ENCODE data around the gene CFAP77.

The CFAP77 gene

GRCh38 chr9:132520612-132521011, 110.6 kb downstream of the CFAP77 start:
- no peak for DNase-seq

- DNase-seq, result no peak
Observed at GRCh38 chr9:132525308-132526023, 115.5 kb downstream of the CFAP77 start.

GRCh38 chr9:132531195-132531594, 121.2 kb downstream of the CFAP77 start:
- no peak for DNase-seq

- DNase-seq, result no peak
Observed at GRCh38 chr9:132531710-132532570, 121.9 kb downstream of the CFAP77 start.

GRCh38 chr9:132534832-132535231, 124.8 kb downstream of the CFAP77 start:
- no peak for DNase-seq

- DNase-seq, result no peak
Observed at GRCh38 chr9:132536124-132536523, 126.1 kb downstream of the CFAP77 start.

GRCh38 chr9:132537352-132537751, 127.3 kb downstream of the CFAP77 start:
- DNase-seq, result no peak

- no peak for DNase-seq
Observed at GRCh38 chr9:132538071-132538470, 128.1 kb downstream of the CFAP77 start.

- DNase-seq, result no peak
Observed at GRCh38 chr9:132539096-132539495, 129.1 kb downstream of the CFAP77 start.

- DNase-seq, result no peak
Observed at GRCh38 chr9:132541051-132541450, 131.0 kb downstream of the CFAP77 start.

- DNase-seq, result no peak
Observed at GRCh38 chr9:132541870-132542830, 132.1 kb downstream of the CFAP77 start.

GRCh38 chr9:132543251-132543650, 133.2 kb downstream of the CFAP77 start:
- no peak for DNase-seq

- DNase-seq, result no peak
Observed at GRCh38 chr9:132543960-132544359, 133.9 kb downstream of the CFAP77 start.

GRCh38 chr9:132545578-132545977, 135.6 kb downstream of the CFAP77 start:
- no peak for DNase-seq

GRCh38 chr9:132546148-132547051, 136.4 kb downstream of the CFAP77 start:
- no peak for DNase-seq

- DNase-seq, result no peak
Observed at GRCh38 chr9:132547052-132547431, 137.0 kb downstream of the CFAP77 start.

- no peak for DNase-seq
Observed at GRCh38 chr9:132547436-132547835, 137.4 kb downstream of the CFAP77 start.

- DNase-seq, result no peak
Observed at GRCh38 chr9:132547976-132548730, 138.1 kb downstream of the CFAP77 start.

GRCh38 chr9:132548751-132549640, 139.0 kb downstream of the CFAP77 start:
- no peak for DNase-seq

- DNase-seq, result no peak
Observed at GRCh38 chr9:132551556-132551955, 141.5 kb downstream of the CFAP77 start.
